Measurements from ENCODE around the gene ZNF526. TPM values are rescaled to one million over a fixed set of nuclear protein-coding genes. Genes with fewer than 3 reads are reported as not detected.

Gene ZNF526
- polyA plus RNA-seq, 6 donors from 2014 or later = 4.0 to 8.6 (median 5.1) TPM; not detected in 1

Other genes with a start within 250 kb of the ZNF526 start
- gene ATP1A3, start 226.1 kb upstream of the ZNF526 start, polyA plus RNA-seq (ENCODE audit: low read depth in 6 of 6) = 1 to 10 TPM in 1 of 6 donors, under 1 TPM in 4, not detected in 1; 0.29 to 1.1 (median 0.45) TPM
- gene GRIK5, start 150.1 kb upstream of the ZNF526 start, polyA plus RNA-seq (ENCODE audit: low read depth in 6 of 6) = not detected
- gene ZNF574, start 144.1 kb upstream of the ZNF526 start, polyA plus RNA-seq (ENCODE audit: low read depth in 6 of 6) = 10 to 100 TPM in 5 of 6 donors, 1 to 10 TPM in 1; 6.0 to 27.0 (median 12.2) TPM
- 10 to 100 TPM; 16.5 to 96.9 (median 24.0) TPM for gene POU2F2, start 87.9 kb upstream of the ZNF526 start, polyA plus RNA-seq (ENCODE audit: low read depth in 6 of 6)
- gene DEDD2, start 2.6 kb upstream of the ZNF526 start, polyA plus RNA-seq (ENCODE audit: low read depth in 6 of 6) = 100 to 1,000 TPM; 127 to 150 (median 140) TPM
- 10 to 100 TPM; 11.7 to 30.9 (median 18.3) TPM for gene GSK3A, start 22.3 kb downstream of the ZNF526 start, polyA plus RNA-seq (ENCODE audit: low read depth in 6 of 6)
- gene ERF, start 34.8 kb downstream of the ZNF526 start, polyA plus RNA-seq (ENCODE audit: low read depth in 6 of 6) = 1 to 10 TPM in 5 of 6 donors, under 1 TPM in 1; 0.68 to 8.2 (median 3.8) TPM
- 1 to 10 TPM in 5 of 6 donors, under 1 TPM in 1; 0.05 to 5.3 (median 2.1) TPM for gene CIC, start 48.9 kb downstream of the ZNF526 start, polyA plus RNA-seq (ENCODE audit: low read depth in 6 of 6)
- gene PRR19, start 81.8 kb downstream of the ZNF526 start, polyA plus RNA-seq (ENCODE audit: low read depth in 6 of 6) = under 1 TPM in 3 of 6 donors, not detected in 3; 0.25 to 0.51 (median 0.34) TPM
- gene PAFAH1B3, start 82.3 kb downstream of the ZNF526 start, polyA plus RNA-seq (ENCODE audit: low read depth in 6 of 6) = 10 to 100 TPM; 12.3 to 25.9 (median 24.4) TPM
- gene TMEM145, start 93.0 kb downstream of the ZNF526 start, polyA plus RNA-seq (ENCODE audit: low read depth in 6 of 6) = not detected
- 1 to 10 TPM in 1 of 6 donors, under 1 TPM in 4, not detected in 1; 0.34 to 1.5 (median 0.45) TPM for gene MEGF8, start 105.3 kb downstream of the ZNF526 start, polyA plus RNA-seq (ENCODE audit: low read depth in 6 of 6)
- 10 to 100 TPM; 24.1 to 53.3 (median 37.7) TPM for gene CNFN, start 170.0 kb downstream of the ZNF526 start, polyA plus RNA-seq (ENCODE audit: low read depth in 6 of 6)
- gene LIPE, start 207.1 kb downstream of the ZNF526 start, polyA plus RNA-seq (ENCODE audit: low read depth in 6 of 6) = 10 to 100 TPM in 4 of 6 donors, 1 to 10 TPM in 2; 7.2 to 16.5 (median 11.6) TPM
- gene CXCL17, start 222.6 kb downstream of the ZNF526 start, polyA plus RNA-seq (ENCODE audit: low read depth in 6 of 6) = not detected